HepG2 (cell line): ENCODE results near the gene C2CD2. TPM values are rescaled to one million over a fixed set of nuclear protein-coding genes. Genes with fewer than 3 reads are reported as not detected.

Source experiments
- ELF1 ChIP-seq: sonication (generic); formaldehyde crosslinking; IDR thresholded peaks from 2 replicates; pipeline ENCODE4 v1.4.0; 2020; ENCODE audit warnings: missing genetic modification reagents
- MED8 ChIP-seq: sonication (generic); formaldehyde crosslinking; IDR thresholded peaks from 2 replicates; pipeline ENCODE4 v1.8.1; 2023; ENCODE audit warnings: mild to moderate bottlenecking, missing genetic modification reagents; ENCODE audit not compliant: insufficient replicate concordance
- NR1H2 ChIP-seq: sonication (generic); formaldehyde crosslinking; IDR thresholded peaks from 2 replicates; pipeline ENCODE4 v1.8.1; 2022; ENCODE audit warnings: low read depth, missing genetic modification reagents, borderline replicate concordance
- PHF5A ChIP-seq: IDR thresholded peaks from one replicate; pipeline ENCODE4 v1.6.1; 2018; ENCODE audit warnings: low read depth, missing genetic modification reagents; ENCODE audit not compliant: unreplicated experiment
- SOX6 ChIP-seq, 2 experiments: fragments of 450-650 bp in 1 of 2; sonication (generic) in 1 of 2; formaldehyde crosslinking in 1 of 2; IDR thresholded peaks; 2 replicates each; pipeline versions ENCODE4 v1.4.0 to v1.6.1; 2017 to 2020; ENCODE audit warnings: antibody characterized with exemption in 1 of 2, mild to moderate bottlenecking in 1 of 2, missing genetic modification reagents in 1 of 2
- ZNF552 ChIP-seq: sonication (generic); formaldehyde crosslinking; IDR thresholded peaks from 2 replicates; pipeline ENCODE4 v1.9.0; 2022; ENCODE audit warnings: missing genetic modification reagents, mild to moderate bottlenecking, borderline replicate concordance
- ZNF703 ChIP-seq: sonication (generic); formaldehyde crosslinking; IDR thresholded peaks from 2 replicates; pipeline ENCODE4 v1.5.1; 2020; ENCODE audit warnings: missing genetic modification reagents, mild to moderate bottlenecking, moderate library complexity, borderline replicate concordance
- polyA plus RNA-seq, 8 experiments: library from polyadenylated mRNA; depleted of rRNA in 3 of 8; stranded (reverse) in 7 of 8; unstranded in 1 of 8; fragments of >200 nt; fragmentation: Illumina TruSeq in 4 of 8; extraction: Trizol in 4 of 8; gene quantifications; 2 replicates each; pipeline versions ENCODE4 v1.2.1 to v1.2.3, GENCODE V29; 2011 to 2016; ENCODE audit warnings: low read depth in 4 of 8, missing spikeins in 1 of 8, mixed read lengths in 1 of 8; ENCODE audit not compliant: insufficient read depth in 1 of 8
- total RNA-seq, 5 experiments: library from RNA; depleted of rRNA; stranded (reverse); fragments of >200 nt; fragmentation: Illumina TruSeq; extraction: Trizol; gene quantifications; 2 replicates each; pipeline ENCODE4 v1.2.3, GENCODE V29; 2016; ENCODE audit warnings: low read depth in 1 of 5
- TF ChIP-seq, protein P1 (sequence below): sonication (generic); formaldehyde crosslinking; IDR thresholded peaks from 2 replicates; pipeline ENCODE4 v1.4.0; 2020; ENCODE audit warnings: mild to moderate bottlenecking, missing genetic modification reagents
- TF ChIP-seq, protein P2 (sequence below), 2 experiments: IDR thresholded peaks; 2 replicates each; pipeline ENCODE4 v1.6.1; 2011 to 2012; ENCODE audit warnings: low read length in 2 of 2, borderline replicate concordance in 1 of 2, low read depth in 1 of 2, mild to moderate bottlenecking in 1 of 2, moderate library complexity in 1 of 2
- TF ChIP-seq, protein P3 (sequence below): IDR thresholded peaks from 2 replicates; pipeline ENCODE4 v1.6.1; 2016; ENCODE audit warnings: mild to moderate bottlenecking

The C2CD2 gene
- total and polyA plus RNA-seq, 2 of the 13 experiments (the other 11 are each of a cell fraction or from before 2014, with no cell fraction given) = 12.5 to 19.7 TPM

DNA sequence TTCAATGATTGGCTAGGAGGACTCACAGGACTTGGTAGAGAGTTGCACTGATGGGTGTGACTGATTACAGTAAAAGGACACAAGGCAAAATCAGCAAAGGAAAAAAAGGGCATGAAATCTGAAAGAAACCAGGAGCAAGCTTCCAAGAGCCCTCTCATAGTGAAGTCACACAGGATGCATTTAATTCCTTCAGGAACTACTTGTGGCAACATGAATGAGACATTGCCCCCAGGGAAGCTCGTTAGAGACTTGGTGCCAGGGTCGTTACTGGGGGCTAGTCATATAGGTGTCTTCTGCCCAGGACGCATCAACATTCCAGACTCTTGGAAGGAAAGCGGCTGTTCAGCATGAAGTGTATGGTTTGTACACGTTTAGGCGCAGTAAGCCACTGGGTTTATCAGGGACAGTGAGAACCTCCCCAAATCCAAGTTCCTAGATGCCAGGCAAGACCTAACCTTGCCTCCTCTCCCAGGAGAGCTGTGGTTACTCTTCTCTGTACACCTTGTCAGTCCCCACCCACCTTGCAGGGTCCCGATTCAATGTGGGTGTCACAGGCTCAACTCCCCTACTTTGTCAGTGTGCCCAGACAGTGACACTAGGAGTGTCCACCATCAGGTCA lies 26.0 kb upstream of the C2CD2 start (continued):
- TF ChIP-seq ZNF552 (CRISPR knock-in tag) = no peak
- TF ChIP-seq, protein P1, sequence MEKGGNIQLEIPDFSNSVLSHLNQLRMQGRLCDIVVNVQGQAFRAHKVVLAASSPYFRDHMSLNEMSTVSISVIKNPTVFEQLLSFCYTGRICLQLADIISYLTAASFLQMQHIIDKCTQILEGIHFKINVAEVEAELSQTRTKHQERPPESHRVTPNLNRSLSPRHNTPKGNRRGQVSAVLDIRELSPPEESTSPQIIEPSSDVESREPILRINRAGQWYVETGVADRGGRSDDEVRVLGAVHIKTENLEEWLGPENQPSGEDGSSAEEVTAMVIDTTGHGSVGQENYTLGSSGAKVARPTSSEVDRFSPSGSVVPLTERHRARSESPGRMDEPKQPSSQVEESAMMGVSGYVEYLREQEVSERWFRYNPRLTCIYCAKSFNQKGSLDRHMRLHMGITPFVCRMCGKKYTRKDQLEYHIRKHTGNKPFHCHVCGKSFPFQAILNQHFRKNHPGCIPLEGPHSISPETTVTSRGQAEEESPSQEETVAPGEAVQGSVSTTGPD = no peak
- no peak for TF ChIP-seq SOX6 (IDR thresholded peaks at IDR 0.05)
- TF ChIP-seq SOX6 (CRISPR knock-in tag; IDR thresholded peaks at IDR 0.05) = no peak
- TF ChIP-seq, protein P2, sequence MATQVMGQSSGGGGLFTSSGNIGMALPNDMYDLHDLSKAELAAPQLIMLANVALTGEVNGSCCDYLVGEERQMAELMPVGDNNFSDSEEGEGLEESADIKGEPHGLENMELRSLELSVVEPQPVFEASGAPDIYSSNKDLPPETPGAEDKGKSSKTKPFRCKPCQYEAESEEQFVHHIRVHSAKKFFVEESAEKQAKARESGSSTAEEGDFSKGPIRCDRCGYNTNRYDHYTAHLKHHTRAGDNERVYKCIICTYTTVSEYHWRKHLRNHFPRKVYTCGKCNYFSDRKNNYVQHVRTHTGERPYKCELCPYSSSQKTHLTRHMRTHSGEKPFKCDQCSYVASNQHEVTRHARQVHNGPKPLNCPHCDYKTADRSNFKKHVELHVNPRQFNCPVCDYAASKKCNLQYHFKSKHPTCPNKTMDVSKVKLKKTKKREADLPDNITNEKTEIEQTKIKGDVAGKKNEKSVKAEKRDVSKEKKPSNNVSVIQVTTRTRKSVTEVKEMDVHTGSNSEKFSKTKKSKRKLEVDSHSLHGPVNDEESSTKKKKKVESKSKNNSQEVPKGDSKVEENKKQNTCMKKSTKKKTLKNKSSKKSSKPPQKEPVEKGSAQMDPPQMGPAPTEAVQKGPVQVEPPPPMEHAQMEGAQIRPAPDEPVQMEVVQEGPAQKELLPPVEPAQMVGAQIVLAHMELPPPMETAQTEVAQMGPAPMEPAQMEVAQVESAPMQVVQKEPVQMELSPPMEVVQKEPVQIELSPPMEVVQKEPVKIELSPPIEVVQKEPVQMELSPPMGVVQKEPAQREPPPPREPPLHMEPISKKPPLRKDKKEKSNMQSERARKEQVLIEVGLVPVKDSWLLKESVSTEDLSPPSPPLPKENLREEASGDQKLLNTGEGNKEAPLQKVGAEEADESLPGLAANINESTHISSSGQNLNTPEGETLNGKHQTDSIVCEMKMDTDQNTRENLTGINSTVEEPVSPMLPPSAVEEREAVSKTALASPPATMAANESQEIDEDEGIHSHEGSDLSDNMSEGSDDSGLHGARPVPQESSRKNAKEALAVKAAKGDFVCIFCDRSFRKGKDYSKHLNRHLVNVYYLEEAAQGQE (IDR thresholded peaks at IDR 0.05; ENCODE audit: borderline replicate concordance in 1 of 2, low read depth in 1 of 2, low read length in 2 of 2) = no peak
- TF ChIP-seq ELF1 (CRISPR knock-in tag) = no peak
- TF ChIP-seq, protein P3, sequence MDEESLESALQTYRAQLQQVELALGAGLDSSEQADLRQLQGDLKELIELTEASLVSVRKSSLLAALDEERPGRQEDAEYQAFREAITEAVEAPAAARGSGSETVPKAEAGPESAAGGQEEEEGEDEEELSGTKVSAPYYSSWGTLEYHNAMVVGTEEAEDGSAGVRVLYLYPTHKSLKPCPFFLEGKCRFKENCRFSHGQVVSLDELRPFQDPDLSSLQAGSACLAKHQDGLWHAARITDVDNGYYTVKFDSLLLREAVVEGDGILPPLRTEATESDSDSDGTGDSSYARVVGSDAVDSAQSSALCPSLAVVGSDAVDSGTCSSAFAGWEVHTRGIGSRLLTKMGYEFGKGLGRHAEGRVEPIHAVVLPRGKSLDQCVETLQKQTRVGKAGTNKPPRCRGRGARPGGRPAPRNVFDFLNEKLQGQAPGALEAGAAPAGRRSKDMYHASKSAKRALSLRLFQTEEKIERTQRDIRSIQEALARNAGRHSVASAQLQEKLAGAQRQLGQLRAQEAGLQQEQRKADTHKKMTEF (CRISPR knock-in tag) = no peak
- no peak for TF ChIP-seq NR1H2 (CRISPR knock-in tag)
- TF ChIP-seq MED8 = no peak
- TF ChIP-seq ZNF703 (CRISPR knock-in tag) = no peak
- TF ChIP-seq PHF5A (CRISPR knock-in tag) = no peak
